BJ (cell line): ENCODE measurements around the gene CNTFR. TPM values are rescaled to one million over a fixed set of nuclear protein-coding genes. Genes with fewer than 3 reads are reported as not detected.
"Not testable (repeated sequence)": the region's sequence is repeated elsewhere in the genome, so short reads cannot be mapped to it uniquely, and the experiment has no call there.

Experiments used
- CTCF ChIA-PET: fragments of 350-600 bp; formaldehyde crosslinking; extraction: SDS; loops from one replicate; lab custom pipeline; 2021; ENCODE audit warnings: antibody characterized with exemption, inconsistent platforms; lab: Yijun Ruan, JAX
- POLR2A ChIA-PET: fragments of 300-600 bp; sonication (Branson Sonifier 250); formaldehyde crosslinking; extraction: SDS; loops from one replicate; lab custom pipeline; 2021; ENCODE audit warnings: antibody characterized with exemption; lab: Charles Lee
- DNase-seq: peaks from one replicate; pipeline ENCODE4 v3.0.0-alpha.2; 2011; ENCODE audit warnings: low read depth
- H3K27me3 ChIP-seq: 2 replicates; pipeline ENCODE4 v1.6.0; 2011; ENCODE audit warnings: low read length; ENCODE audit not compliant: control insufficient read depth, insufficient read depth
- H3K36me3 ChIP-seq: 2 replicates; pipeline ENCODE4 v1.5.1; 2011; ENCODE audit warnings: low read length; ENCODE audit not compliant: control insufficient read depth, insufficient read depth
- H3K4me3 ChIP-seq: 2 replicates; pipeline ENCODE4 v1.5.1; 2011; ENCODE audit warnings: low read depth, mild to moderate bottlenecking, control low read depth, low read length
- CTCF ChIP-seq: IDR thresholded peaks from 2 replicates; pipeline ENCODE4 v1.5.1; 2011; ENCODE audit warnings: low read depth, mild to moderate bottlenecking, control low read depth, inconsistent platforms, low read length, moderate library complexity; ENCODE audit not compliant: insufficient read depth
- polyA minus RNA-seq: library from RNA; depleted of rRNA, polyadenylated mRNA; stranded (reverse); fragments of >200 nt; gene quantifications from 2 replicates; pipeline ENCODE4 v1.2.3, GENCODE V29; 2011; rRNA and poly(A)+ RNA removed
- polyA plus RNA-seq: library from polyadenylated mRNA; depleted of rRNA; stranded (reverse); fragments of >200 nt; gene quantifications from 2 replicates; pipeline ENCODE4 v1.2.3, GENCODE V29; 2011; rRNA removed

Gene CNTFR
- polyA plus RNA-seq, result 0.09 TPM in 1 of 2 replicates, not detected in the other
- polyA minus RNA-seq, result not detected in 2 replicates

GRCh38 chr9:34589636-34590380 is at the start of gene CNTFR:
TSS of gene CNTFR (minus strand) at chr9:34589724. CDS start at chr9:34568981, 20,743 bp downstream.
- ChIA-PET CTCF (interaction anchor here (0.7 to 1.0 kb wide), 2 partner anchors 14 to 210 kb away, joined by 3 read pairs; no protein-coding TSS in a partner anchor), POLR2A (no interaction called here)
- H3K36me3 ChIP-seq, result no peaks in the 10 kb centered on the region
- DNase-seq, result no peak
- H3K4me3 ChIP-seq, result no peak within 1 kb of the TSS
- H3K27me3 ChIP-seq, result peaks cover 58% of the 10 kb centered on the region
- TF ChIP-seq CTCF, result no peak

GRCh38 chr9:34639322-34639721 is 49.8 kb upstream of the CNTFR start:
- H3K27me3 ChIP-seq, POLR2A ChIA-PET, H3K36me3 ChIP-seq, DNase-seq, H3K4me3 ChIP-seq: not testable (repeated sequence)
- CTCF ChIA-PET, result interaction anchor here (0.7 to 7.9 kb wide), 4 partner anchors 7 to 92 kb away, joined by 3 to 87 read pairs (median 20); partner anchors contain the start of gene GALT

- no peak for TF ChIP-seq CTCF
- POLR2A ChIA-PET, result interaction anchor here (1.1 to 1.2 kb wide), 2 partner anchors 8 to 27 kb away, joined by 4 to 5 read pairs; partner anchors contain the start of gene GALT
- Histone ChIP-seq H3K27me3 (no peaks in the 10 kb centered on the region), H3K36me3 (no peaks in the 10 kb centered on the region), H3K4me3 (peak overlapping the region; percentile 78)
- CTCF ChIA-PET, result interaction anchor here (1.0 to 9.7 kb wide), 8 partner anchors 8 to 90 kb away, joined by 3 to 112 read pairs (median 7); partner anchors contain the start of genes CCL27, GALT, IL11RA and RPP25L
- DNase-seq, result no peak
These were observed 48.6 kb upstream of the CNTFR start for GRCh38 chr9:34638138-34638445.

- H3K27me3 ChIP-seq, result no peaks in the 10 kb centered on the region
- DNase-seq, result no peak
- H3K36me3 ChIP-seq, result no peaks in the 10 kb centered on the region
- no peak for TF ChIP-seq CTCF
- CTCF ChIA-PET, result interaction anchor here (1.0 to 9.7 kb wide), 8 partner anchors 8 to 90 kb away, joined by 3 to 112 read pairs (median 7); partner anchors contain the start of genes CCL27, GALT, IL11RA and RPP25L
- POLR2A ChIA-PET, result interaction anchor here (1.1 to 1.2 kb wide), 2 partner anchors 9 to 28 kb away, joined by 4 to 5 read pairs; partner anchors contain the start of gene GALT
- peak within 1 kb of the TSS; percentile 78 for H3K4me3 ChIP-seq
These were observed 48.0 kb upstream of the CNTFR start, which contains the start of gene SIGMAR1 for GRCh38 chr9:34637356-34638137. TSS of gene SIGMAR1 (minus strand) at chr9:34637787. CDS start at chr9:34637697, 90 bp downstream.

- no peak for TF ChIP-seq CTCF
- no peak for DNase-seq
- POLR2A ChIA-PET, result no interaction called here
These were observed 47.3 kb upstream of the CNTFR start for GRCh38 chr9:34636791-34637355.

More at GRCh38 chr9:34636791-34637355, 47.3 kb upstream of the CNTFR start:
- Histone ChIP-seq H3K36me3 (no peaks in the 10 kb centered on the region), H3K27me3 (no peaks in the 10 kb centered on the region), H3K4me3 (peak overlapping the region; percentile 78)
- CTCF ChIA-PET, result interaction anchor here (0.9 to 9.7 kb wide), 7 partner anchors 9 to 65 kb away, joined by 3 to 112 read pairs (median 7); partner anchors contain the start of genes GALT and RPP25L
